ENCODE data around the gene ILDR1.

Gene ILDR1

GRCh38 chr3:122033023-122033422, 11.0 kb upstream of the ILDR1 start:
- TF ChIP-seq CTCF (IDR thresholded peaks at IDR 0.05; ENCODE audit: insufficient read depth, low read length, missing control alignments) = no peak
- DNase-seq (ENCODE audit: low read depth, low spot score) = no peak
- POLR2A ChIA-PET = no interaction called here
- CTCF ChIA-PET = no interaction called here
- H3K4me3 ChIP-seq (ENCODE audit: low read depth, low read length) = no peak overlapping the region

GRCh38 chr3:122032531-122032930, 10.5 kb upstream of the ILDR1 start:
- ChIA-PET CTCF (no interaction called here), POLR2A (no interaction called here)
- DNase-seq (ENCODE audit: low read depth, low spot score) = no peak
- no peak for TF ChIP-seq CTCF (IDR thresholded peaks at IDR 0.05; ENCODE audit: insufficient read depth, low read length, missing control alignments)
- H3K4me3 ChIP-seq (ENCODE audit: low read depth, low read length) = no peak overlapping the region

GRCh38 chr3:122031123-122031468, 9.0 kb upstream of the ILDR1 start:
- no peak for DNase-seq (ENCODE audit: low read depth, low spot score)
- TF ChIP-seq CTCF (IDR thresholded peaks at IDR 0.05; ENCODE audit: insufficient read depth, low read length, missing control alignments) = no peak
- CTCF ChIA-PET = no interaction called here
- POLR2A ChIA-PET = no interaction called here
- H3K4me3 ChIP-seq (ENCODE audit: low read depth, low read length) = no peak overlapping the region

GRCh38 chr3:122030381-122031122, 8.5 kb upstream of the ILDR1 start:
- no peak overlapping the region for H3K4me3 ChIP-seq (ENCODE audit: low read depth, low read length)
- ChIA-PET POLR2A (no interaction called here), CTCF (no interaction called here)

GRCh38 chr3:122025296-122025695, 3.2 kb upstream of the ILDR1 start:
- no peak for DNase-seq (ENCODE audit: low read depth, low spot score)
- H3K4me3 ChIP-seq (ENCODE audit: low read depth, low read length) = no peak overlapping the region
- no peak for TF ChIP-seq CTCF (IDR thresholded peaks at IDR 0.05; ENCODE audit: insufficient read depth, low read length, missing control alignments)
- ChIA-PET CTCF (interaction anchor here (1.9 kb wide), 1 partner anchor 30 kb away, joined by 5 read pairs; no protein-coding TSS in a partner anchor), POLR2A (no interaction called here)

More at GRCh38 chr3:122030381-122031122, 8.5 kb upstream of the ILDR1 start:
- DNase-seq (ENCODE audit: low read depth, low spot score) = no peak
- TF ChIP-seq CTCF (IDR thresholded peaks at IDR 0.05; ENCODE audit: insufficient read depth, low read length, missing control alignments) = no peak

- CTCF ChIA-PET = interaction anchor here (1.9 kb wide), 1 partner anchor 29 kb away, joined by 5 read pairs; no protein-coding TSS in a partner anchor
- no peak overlapping the region for H3K4me3 ChIP-seq (ENCODE audit: low read depth, low read length)
- no peak for DNase-seq (ENCODE audit: low read depth, low spot score)
- TF ChIP-seq CTCF (IDR thresholded peaks at IDR 0.05; ENCODE audit: insufficient read depth, low read length, missing control alignments) = no peak
- POLR2A ChIA-PET = no interaction called here
Measured at GRCh38 chr3:122024800-122025199, 2.8 kb upstream of the ILDR1 start.

Measured in AG04449 (cell line).